ENCODE measurements around the gene DAZAP1. TPM values are rescaled to one million over a fixed set of nuclear protein-coding genes. Genes with fewer than 3 reads are reported as not detected.

DAZAP1 gene
- total RNA-seq, 1 experiment from 2014 or later = 360 TPM

- POLR2A ChIA-PET = no interaction called here
- Mint-ChIP-seq H3K4me1 (peaks cover 8% of the 10 kb centered on the region), H3K9me3 (no peaks in the 10 kb centered on the region), H3K27ac (peak overlapping the region; percentile 87), H3K4me3 (no peak overlapping the region), H3K36me3 (peaks cover 47% of the 10 kb centered on the region), H3K27me3 (ENCODE audit: low read depth) (no peaks in the 10 kb centered on the region)
- CTCF ChIA-PET = no interaction called here
- TF ChIP-seq GTF2I (CRISPR knock-in tag; conservative IDR thresholded peaks at IDR 0.05) (no peak), ZNF512 (CRISPR knock-in tag; IDR thresholded peaks at IDR 0.05; ENCODE audit: borderline replicate concordance) (no peak), STAT6 (CRISPR knock-in tag; conservative IDR thresholded peaks at IDR 0.05; ENCODE audit: low read depth) (no peak), CREB1 (CRISPR knock-in tag; IDR thresholded peaks at IDR 0.05) (no peak), TCF7 (CRISPR knock-in tag; IDR thresholded peaks at IDR 0.05; ENCODE audit: low read depth) (no peak), CREM (CRISPR knock-in tag; IDR thresholded peaks at IDR 0.05) (no peak), ZMAT4 (CRISPR knock-in tag; IDR thresholded peaks at IDR 0.05) (no peak), MYBL2 (CRISPR knock-in tag; IDR thresholded peaks at IDR 0.05) (no peak), OVOL2 (CRISPR knock-in tag; IDR thresholded peaks at IDR 0.05; ENCODE audit: borderline replicate concordance) (no peak), JUN (CRISPR knock-in tag; IDR thresholded peaks at IDR 0.05) (no peak), ZNF532 (CRISPR knock-in tag; IDR thresholded peaks at IDR 0.05; ENCODE audit: borderline replicate concordance) (no peak), ZNF416 (CRISPR knock-in tag; IDR thresholded peaks at IDR 0.05) (no peak), JAZF1 (CRISPR knock-in tag; IDR thresholded peaks at IDR 0.05) (no peak), ATF3 (CRISPR knock-in tag; conservative IDR thresholded peaks at IDR 0.05) (no peak), RELA (CRISPR knock-in tag; IDR thresholded peaks at IDR 0.05; ENCODE audit: borderline replicate concordance) (no peak), GABPB1 (CRISPR knock-in tag; IDR thresholded peaks at IDR 0.05) (no peak), ATF1 (CRISPR knock-in tag; IDR thresholded peaks at IDR 0.05) (no peak), ZNF671 (CRISPR knock-in tag; IDR thresholded peaks at IDR 0.05) (no peak)
- ATAC-seq (no peak), DNase-seq (ENCODE audit: low spot score) (no peak)
Observed at GRCh38 chr19:1425102-1425837, 17.9 kb downstream of the DAZAP1 start.
